ENCODE measurements around the gene PLCD1. TPM values are rescaled to one million over a fixed set of nuclear protein-coding genes. Genes with fewer than 3 reads are reported as not detected.
"Not testable (repeated sequence)": the region's sequence is repeated elsewhere in the genome, so short reads cannot be mapped to it uniquely, and the experiment has no call there.

The PLCD1 gene
- polyA plus RNA-seq, 3 donors from 2014 or later = 11.6 to 18.0 (median 12.1) TPM

DNA sequence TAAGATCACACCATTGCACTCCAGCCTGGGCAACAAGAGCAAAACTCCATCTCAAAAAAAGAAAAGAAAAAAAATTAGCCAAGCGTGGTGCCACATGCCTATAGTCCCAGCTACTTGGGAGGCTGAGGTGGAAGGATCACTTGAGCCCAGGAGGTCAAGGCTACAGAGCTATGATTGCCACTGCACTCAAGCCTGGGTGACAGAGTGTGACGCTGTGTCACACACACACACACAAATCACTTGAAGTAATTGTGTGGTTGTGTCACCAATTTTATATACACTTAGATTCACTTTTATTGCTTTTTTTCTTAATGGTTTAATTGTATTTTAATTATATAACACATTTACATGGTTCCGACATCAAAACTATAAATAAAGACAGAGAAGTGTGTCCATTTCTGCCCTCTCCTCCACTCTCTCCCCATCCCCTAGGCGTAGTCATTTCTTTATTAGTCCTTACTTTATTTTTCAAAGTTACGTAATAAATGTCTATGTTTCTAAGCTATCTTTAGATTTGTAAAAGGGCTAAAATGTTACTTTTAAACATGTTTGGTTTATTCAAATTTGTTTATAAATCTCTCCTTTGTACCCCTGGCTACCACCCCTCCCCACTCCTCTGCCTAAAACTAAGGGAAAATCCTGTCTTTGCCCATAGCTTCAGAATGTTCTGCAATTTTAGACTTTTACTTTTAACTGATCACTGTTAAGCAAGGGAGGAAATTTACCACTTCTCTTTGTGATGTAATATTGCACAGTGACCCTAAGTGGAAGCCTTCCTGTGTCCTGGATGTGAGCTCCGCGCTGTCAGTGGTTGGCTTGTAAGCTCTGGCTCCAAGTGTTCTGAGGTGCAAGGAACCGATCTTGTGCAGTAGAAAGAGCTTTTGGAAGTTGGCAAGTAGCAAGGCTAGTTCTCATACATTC is 49.6 kb downstream of the PLCD1 start:
- Mint-ChIP-seq H3K27me3 (ENCODE audit: low read depth in 3 of 3) (peaks cover 0 to 1% (median 1%) of the 10 kb centered on the region in 3 donors), H3K4me3 (no peak overlapping the region), H3K27ac (no peak overlapping the region), H3K9me3 (no peaks in the 10 kb centered on the region), H3K36me3 (no peaks in the 10 kb centered on the region), H3K4me1 (peaks cover under 1 to 2% of the 10 kb centered on the region in 2 donors)
- no peak for DNase-seq

DNA sequence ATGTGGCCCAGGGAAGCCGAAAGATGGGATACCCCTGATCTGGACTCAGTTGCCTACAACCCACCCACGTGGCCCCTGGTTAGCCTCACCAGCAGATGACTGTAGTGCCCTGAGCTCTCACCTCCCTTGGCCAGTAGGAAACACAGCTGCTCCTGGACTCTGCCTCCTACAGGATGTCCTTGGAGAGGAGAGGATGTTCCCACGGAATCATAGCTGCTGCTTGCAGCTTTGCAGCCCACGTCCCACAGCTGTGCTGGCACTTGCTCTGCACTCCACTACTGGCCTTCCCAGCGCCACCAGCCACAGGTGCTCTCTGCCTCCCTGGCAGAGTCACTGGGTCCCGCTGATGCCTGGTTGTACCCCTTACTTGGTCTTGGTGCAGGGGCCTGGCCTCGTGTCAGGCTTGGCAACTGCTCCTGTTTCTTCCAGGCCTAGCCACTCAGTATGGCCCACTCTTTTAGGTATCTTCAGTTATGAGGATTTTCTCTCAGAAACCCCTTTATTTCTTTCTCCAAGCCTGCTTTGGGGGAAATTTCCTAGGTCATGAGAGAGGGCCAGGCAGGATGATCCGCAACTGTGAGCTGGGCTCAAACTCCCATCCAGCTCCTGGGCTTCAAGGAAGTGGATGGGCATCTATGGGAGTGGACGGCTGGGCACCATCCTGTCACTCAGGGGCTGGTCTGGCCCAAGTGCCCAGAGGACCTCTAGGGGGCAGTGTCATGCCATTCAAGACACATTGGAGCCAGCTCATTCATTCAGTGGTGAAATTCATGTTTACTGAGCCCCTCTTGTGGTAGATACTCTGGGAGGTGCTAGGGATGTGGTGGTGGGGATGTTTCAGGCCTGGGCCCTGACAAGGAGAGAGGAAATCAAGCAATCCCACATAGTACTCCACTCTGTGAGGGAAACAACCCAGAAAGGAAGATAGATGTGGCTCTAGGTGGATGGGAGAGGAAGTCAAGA is 55.0 kb downstream of the PLCD1 start:
- Mint-ChIP-seq H3K27me3 (ENCODE audit: low read depth in 3 of 3) (peaks cover 1 to 4% (median 2%) of the 10 kb centered on the region in 3 donors), H3K27ac (peak overlapping the region in 2 of 6 donors; percentile 3 to 11), H3K9me3 (no peaks in the 10 kb centered on the region), H3K36me3 (no peaks in the 10 kb centered on the region), H3K4me3 (no peak overlapping the region), H3K4me1 (peaks cover 2 to 4% of the 10 kb centered on the region in 2 donors)
- peak; percentile 63 to 74 (median 66) for DNase-seq

DNA sequence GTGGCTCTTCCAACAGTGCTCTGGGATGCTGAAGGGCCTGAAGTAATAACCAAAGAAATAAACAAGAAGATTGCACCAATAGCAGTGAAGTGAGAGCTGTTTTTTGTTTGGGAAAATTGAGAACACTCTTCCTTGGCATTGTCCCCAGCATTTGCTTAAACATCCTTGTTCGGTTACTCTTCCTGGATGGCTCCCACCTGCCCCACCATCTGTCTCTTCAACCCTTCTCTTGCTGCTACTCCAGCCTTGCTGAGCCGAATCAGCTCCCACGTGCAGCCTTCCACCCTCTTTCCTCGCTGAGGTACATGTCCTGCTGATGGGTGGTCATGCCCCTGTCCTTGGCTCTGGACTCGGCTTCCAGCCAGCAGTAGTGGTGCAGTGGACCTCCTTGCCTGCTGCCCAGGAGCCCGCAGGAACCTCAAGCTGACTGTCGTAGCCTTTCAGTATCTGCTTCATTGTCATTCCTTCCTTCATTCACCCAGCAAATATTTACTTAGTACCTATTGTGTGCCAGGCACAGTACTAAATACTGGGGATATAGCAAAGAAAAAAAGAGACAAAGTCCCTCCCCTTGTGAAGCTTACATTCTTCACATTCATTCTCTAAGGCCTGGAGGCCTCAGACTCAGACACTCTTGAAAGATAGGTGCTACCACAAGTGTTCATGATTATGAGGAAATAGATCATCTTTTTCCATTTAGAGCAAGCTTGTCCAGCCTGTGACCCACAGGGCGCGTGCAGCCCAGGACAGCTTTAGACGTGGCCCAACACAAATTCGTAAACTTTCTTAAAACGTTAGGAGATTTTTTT is 56.0 kb downstream of the PLCD1 start:
- Mint-ChIP-seq H3K4me3 (no peak overlapping the region), H3K27me3 (ENCODE audit: low read depth in 3 of 3) (peaks cover 0 to 4% (median 2%) of the 10 kb centered on the region in 3 donors), H3K36me3 (no peaks in the 10 kb centered on the region), H3K9me3 (no peaks in the 10 kb centered on the region), H3K27ac (peak overlapping the region in 1 of 6 donors; percentile 64), H3K4me1 (peaks cover 2 to 4% of the 10 kb centered on the region in 2 donors)
- DNase-seq = no peak

- DNase-seq; H3K27me3 Mint-ChIP-seq (ENCODE audit: low read depth in 3 of 3); H3K27ac Mint-ChIP-seq; H3K36me3 Mint-ChIP-seq; H3K4me1 Mint-ChIP-seq; H3K9me3 Mint-ChIP-seq; H3K4me3 Mint-ChIP-seq: not testable (repeated sequence)
These were observed 57.4 kb downstream of the PLCD1 start for GRCh38 chr3:37972056-37972455.

DNA sequence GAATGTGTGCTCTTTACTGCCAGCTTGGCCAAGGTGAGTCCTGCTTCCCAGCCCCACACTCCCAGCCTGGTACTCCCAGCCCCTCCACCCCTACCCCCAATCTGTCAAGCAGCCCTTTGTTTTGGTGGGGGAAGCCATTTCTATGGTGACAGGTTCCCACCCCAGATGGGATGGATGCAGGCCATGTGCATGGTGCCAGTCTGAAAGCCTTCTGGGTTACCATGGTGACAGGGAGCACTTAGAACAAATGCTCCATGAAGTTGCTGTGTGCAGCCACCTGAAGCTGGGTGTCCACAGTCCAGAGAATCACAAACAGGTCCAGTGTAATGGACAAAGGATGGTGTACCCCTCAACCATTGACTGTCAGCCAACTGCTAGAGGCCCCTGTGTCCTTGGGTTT is 58.0 kb downstream of the PLCD1 start:
- Mint-ChIP-seq H3K27ac (no peak overlapping the region), H3K4me1 (peaks cover 2 to 4% of the 10 kb centered on the region in 2 donors), H3K36me3 (no peaks in the 10 kb centered on the region), H3K9me3 (no peaks in the 10 kb centered on the region), H3K27me3 (ENCODE audit: low read depth in 3 of 3) (peaks cover 0 to 5% (median 2%) of the 10 kb centered on the region in 3 donors), H3K4me3 (no peak overlapping the region)
- no peak for DNase-seq

DNA sequence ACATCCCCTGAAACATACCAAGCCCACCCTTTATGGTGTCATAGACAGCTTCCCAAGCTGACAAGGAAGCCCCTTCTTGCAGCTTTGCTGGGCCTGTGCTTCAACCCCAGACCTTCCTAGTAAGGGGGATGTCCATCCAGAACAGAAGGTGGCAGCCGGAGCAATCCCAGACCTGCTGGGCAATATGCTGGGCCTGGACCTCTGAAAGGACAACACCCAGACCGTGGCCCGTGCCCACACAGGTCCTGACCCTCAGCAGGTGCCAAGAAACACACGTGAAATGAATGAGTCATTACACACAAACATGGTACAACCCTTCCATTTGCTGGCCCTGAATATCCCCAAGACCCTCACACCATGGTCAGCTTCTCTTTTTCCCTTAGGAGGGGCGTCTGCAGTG is 58.6 kb downstream of the PLCD1 start:
- Mint-ChIP-seq H3K27me3 (ENCODE audit: low read depth in 3 of 3) (peaks cover 0 to 8% (median 2%) of the 10 kb centered on the region in 3 donors), H3K4me3 (no peak overlapping the region), H3K4me1 (peaks cover 2 to 4% of the 10 kb centered on the region in 2 donors), H3K9me3 (no peaks in the 10 kb centered on the region), H3K27ac (no peak overlapping the region), H3K36me3 (no peaks in the 10 kb centered on the region)
- no peak for DNase-seq

- H3K27ac Mint-ChIP-seq = no peak overlapping the region
- H3K4me1 Mint-ChIP-seq = peaks cover 0 to under 1% of the 10 kb centered on the region in 2 donors
- no peak for DNase-seq
- H3K36me3 Mint-ChIP-seq = no peaks in the 10 kb centered on the region
- H3K4me3 Mint-ChIP-seq = no peak overlapping the region
- H3K9me3 Mint-ChIP-seq = no peaks in the 10 kb centered on the region
- H3K27me3 Mint-ChIP-seq (ENCODE audit: low read depth in 3 of 3) = peaks cover 0 to 8% (median 2%) of the 10 kb centered on the region in 3 donors
These were observed 59.8 kb downstream of the PLCD1 start for GRCh38 chr3:37969596-37970100.

- Mint-ChIP-seq H3K4me1 (no peaks in the 10 kb centered on the region), H3K27me3 (ENCODE audit: low read depth in 3 of 3) (peaks cover 0 to 8% (median 2%) of the 10 kb centered on the region in 3 donors), H3K9me3 (no peaks in the 10 kb centered on the region)
These were observed 60.4 kb downstream of the PLCD1 start for GRCh38 chr3:37968813-37969595.

DNA sequence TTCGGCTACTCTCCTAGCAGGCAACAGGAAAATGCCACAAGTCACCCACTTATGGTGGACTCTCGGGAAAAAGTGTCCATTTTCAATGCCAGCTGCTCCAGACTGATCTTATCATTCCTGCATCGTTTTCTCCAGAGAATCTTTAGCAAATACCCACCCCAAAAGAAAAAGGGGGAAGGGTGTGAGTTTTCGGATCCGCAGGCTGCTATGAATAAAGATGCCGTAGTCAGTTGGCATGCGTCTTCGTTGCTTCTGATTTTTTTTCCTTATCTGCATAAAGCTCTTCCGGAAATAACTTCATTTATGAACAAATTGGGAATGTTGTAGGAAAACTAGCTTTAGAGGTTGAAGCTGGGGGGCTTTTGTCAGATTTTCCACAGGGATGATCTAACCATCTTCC is 61.2 kb downstream of the PLCD1 start:
- Mint-ChIP-seq H3K4me3 (no peak overlapping the region), H3K4me1 (no peaks in the 10 kb centered on the region), H3K27ac (no peak overlapping the region), H3K9me3 (no peaks in the 10 kb centered on the region), H3K27me3 (ENCODE audit: low read depth in 3 of 3) (peaks cover 0 to 9% (median 2%) of the 10 kb centered on the region in 3 donors), H3K36me3 (no peaks in the 10 kb centered on the region)
- DNase-seq = no peak

More at GRCh38 chr3:37968813-37969595, 60.4 kb downstream of the PLCD1 start:
- Mint-ChIP-seq H3K4me3 (no peak overlapping the region), H3K36me3 (no peaks in the 10 kb centered on the region), H3K27ac (no peak overlapping the region)
- no peak for DNase-seq

GRCh38 chr3:37967260-37967881 is 62.1 kb downstream of the PLCD1 start:
- Mint-ChIP-seq H3K27me3 (ENCODE audit: low read depth in 3 of 3) (peaks cover 0 to 8% (median 2%) of the 10 kb centered on the region in 3 donors), H3K4me3 (no peak overlapping the region), H3K36me3 (no peaks in the 10 kb centered on the region), H3K9me3 (no peaks in the 10 kb centered on the region), H3K27ac (no peak overlapping the region), H3K4me1 (no peaks in the 10 kb centered on the region)
- peak; percentile 19 to 39 (median 25) for DNase-seq

GRCh38 chr3:37964716-37965115 is 64.7 kb downstream of the PLCD1 start:
- Mint-ChIP-seq H3K27ac (no peak overlapping the region), H3K4me3 (no peak overlapping the region), H3K36me3 (no peaks in the 10 kb centered on the region), H3K27me3 (ENCODE audit: low read depth in 3 of 3) (peaks cover 0 to 6% (median 3%) of the 10 kb centered on the region in 3 donors), H3K4me1 (no peaks in the 10 kb centered on the region), H3K9me3 (no peaks in the 10 kb centered on the region)
- no peak for DNase-seq

DNA sequence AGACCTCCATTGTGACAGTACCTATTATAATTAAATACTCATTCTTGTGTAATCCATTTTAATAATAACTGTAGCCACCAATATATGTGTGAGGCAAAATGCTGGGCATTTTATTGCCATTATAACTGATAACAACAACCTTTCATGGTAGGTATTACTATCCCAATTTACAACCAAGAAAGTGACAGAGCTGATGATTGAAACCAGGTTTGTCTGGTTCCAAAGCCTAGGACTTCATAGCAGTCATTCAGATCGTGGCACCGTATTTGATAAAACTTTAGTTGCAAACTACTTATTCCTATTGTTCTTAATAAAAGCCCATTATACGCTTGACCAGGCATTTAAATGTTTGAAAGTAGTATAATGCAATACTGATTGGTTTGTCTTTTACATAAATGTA is 65.3 kb downstream of the PLCD1 start:
- Mint-ChIP-seq H3K4me1 (no peaks in the 10 kb centered on the region), H3K4me3 (no peak overlapping the region), H3K27ac (no peak overlapping the region), H3K36me3 (no peaks in the 10 kb centered on the region), H3K27me3 (ENCODE audit: low read depth in 3 of 3) (peaks cover 0 to 6% (median 3%) of the 10 kb centered on the region in 3 donors), H3K9me3 (no peaks in the 10 kb centered on the region)
- DNase-seq = no peak
